Osteoblast (primary cell): ENCODE data around the gene BTNL9. TPM values are rescaled to one million over a fixed set of nuclear protein-coding genes. Genes with fewer than 3 reads are reported as not detected.

Experiments used
- DNase-seq: peaks from one replicate; pipeline ENCODE4 v3.0.0; 2011; ENCODE audit warnings: low spot score, mixed read lengths; ENCODE audit not compliant: insufficient read length; ENCODE audit errors: missing footprints
- H2AFZ ChIP-seq: 2 replicates; pipeline ENCODE4 v1.6.0; 2011; ENCODE audit warnings: mild to moderate bottlenecking, low read length
- H3K27ac ChIP-seq: 2 replicates; pipeline ENCODE4 v1.5.1; 2011; ENCODE audit warnings: mild to moderate bottlenecking, low read depth, low read length, moderate library complexity
- H3K27me3 ChIP-seq: 2 replicates; pipeline ENCODE4 v1.6.0; 2012; ENCODE audit warnings: mild to moderate bottlenecking, control low read depth, inconsistent platforms, low read length, moderate library complexity; ENCODE audit not compliant: insufficient read depth
- H3K36me3 ChIP-seq: 2 replicates; pipeline ENCODE4 v1.5.1; 2011; ENCODE audit warnings: mild to moderate bottlenecking, low read length, control low read depth, moderate library complexity; ENCODE audit not compliant: insufficient read depth
- H3K4me1 ChIP-seq: 2 replicates; pipeline ENCODE4 v1.5.1; 2011; ENCODE audit warnings: mild to moderate bottlenecking, low read length, control low read depth, moderate library complexity; ENCODE audit not compliant: insufficient read depth
- H3K4me2 ChIP-seq: 2 replicates; pipeline ENCODE4 v1.6.0; 2011; ENCODE audit warnings: mild to moderate bottlenecking, low read length; ENCODE audit not compliant: insufficient read depth
- H3K4me3 ChIP-seq: fragments of 200-600 bp; sonication (generic); 3 replicates; pipeline ENCODE4 v1.5.1; 2012; ENCODE audit warnings: mild to moderate bottlenecking, low read length, inconsistent platforms; ENCODE audit not compliant: insufficient read depth
- H3K79me2 ChIP-seq: 2 replicates; pipeline ENCODE4 v1.6.0; 2012; ENCODE audit warnings: mild to moderate bottlenecking, low read length, control low read depth, inconsistent platforms; ENCODE audit not compliant: insufficient read depth
- H3K9me3 ChIP-seq: 2 replicates; pipeline ENCODE4 v1.5.1; 2011; ENCODE audit warnings: low read depth, low read length, control low read depth
- H4K20me1 ChIP-seq: 2 replicates; pipeline ENCODE4 v1.6.0; 2012; ENCODE audit warnings: mild to moderate bottlenecking, low read length, control low read depth; ENCODE audit not compliant: insufficient read depth
- total RNA-seq: library from RNA; depleted of rRNA; stranded (reverse); fragments of >200 nt; gene quantifications from 2 replicates; pipeline ENCODE4 v1.2.3, GENCODE V29; 2012
- TF ChIP-seq, protein P1 (sequence below): IDR thresholded peaks from 2 replicates; pipeline ENCODE4 v1.5.1; 2011; ENCODE audit warnings: mild to moderate bottlenecking, low read depth, low read length, moderate library complexity; ENCODE audit errors: extremely low read depth

BTNL9 gene
- total RNA-seq, 1 donor: not detected

GRCh38 chr5:181047288-181047687 lies 7.2 kb downstream of the BTNL9 start:
- no peaks in the 10 kb centered on the region for H3K4me1 ChIP-seq
- no peak overlapping the region for H3K27ac ChIP-seq
- TF ChIP-seq, protein P1, sequence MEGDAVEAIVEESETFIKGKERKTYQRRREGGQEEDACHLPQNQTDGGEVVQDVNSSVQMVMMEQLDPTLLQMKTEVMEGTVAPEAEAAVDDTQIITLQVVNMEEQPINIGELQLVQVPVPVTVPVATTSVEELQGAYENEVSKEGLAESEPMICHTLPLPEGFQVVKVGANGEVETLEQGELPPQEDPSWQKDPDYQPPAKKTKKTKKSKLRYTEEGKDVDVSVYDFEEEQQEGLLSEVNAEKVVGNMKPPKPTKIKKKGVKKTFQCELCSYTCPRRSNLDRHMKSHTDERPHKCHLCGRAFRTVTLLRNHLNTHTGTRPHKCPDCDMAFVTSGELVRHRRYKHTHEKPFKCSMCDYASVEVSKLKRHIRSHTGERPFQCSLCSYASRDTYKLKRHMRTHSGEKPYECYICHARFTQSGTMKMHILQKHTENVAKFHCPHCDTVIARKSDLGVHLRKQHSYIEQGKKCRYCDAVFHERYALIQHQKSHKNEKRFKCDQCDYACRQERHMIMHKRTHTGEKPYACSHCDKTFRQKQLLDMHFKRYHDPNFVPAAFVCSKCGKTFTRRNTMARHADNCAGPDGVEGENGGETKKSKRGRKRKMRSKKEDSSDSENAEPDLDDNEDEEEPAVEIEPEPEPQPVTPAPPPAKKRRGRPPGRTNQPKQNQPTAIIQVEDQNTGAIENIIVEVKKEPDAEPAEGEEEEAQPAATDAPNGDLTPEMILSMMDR: no peak
- H3K4me3 ChIP-seq: no peak overlapping the region
- H2AFZ ChIP-seq: no peak overlapping the region
- no peaks in the 10 kb centered on the region for H3K79me2 ChIP-seq
- no peaks in the 10 kb centered on the region for H3K36me3 ChIP-seq
- no peak for DNase-seq
- no peak overlapping the region for H3K4me2 ChIP-seq
- peaks cover 21% of the 10 kb centered on the region for H3K27me3 ChIP-seq
- no peaks in the 10 kb centered on the region for H3K9me3 ChIP-seq
- no peaks in the 10 kb centered on the region for H4K20me1 ChIP-seq

GRCh38 chr5:181047921-181048320 lies 7.9 kb downstream of the BTNL9 start:
- H3K4me1 ChIP-seq: peaks cover 3% of the 10 kb centered on the region
- no peak overlapping the region for H3K27ac ChIP-seq
- H4K20me1 ChIP-seq: no peaks in the 10 kb centered on the region
- no peak overlapping the region for H3K4me3 ChIP-seq
- H2AFZ ChIP-seq: no peak overlapping the region
- no peak for DNase-seq
- TF ChIP-seq, protein P1: no peak
- no peak overlapping the region for H3K4me2 ChIP-seq
- no peaks in the 10 kb centered on the region for H3K79me2 ChIP-seq
- H3K27me3 ChIP-seq: peaks cover 23% of the 10 kb centered on the region
- H3K36me3 ChIP-seq: no peaks in the 10 kb centered on the region
- H3K9me3 ChIP-seq: no peaks in the 10 kb centered on the region

DNA sequence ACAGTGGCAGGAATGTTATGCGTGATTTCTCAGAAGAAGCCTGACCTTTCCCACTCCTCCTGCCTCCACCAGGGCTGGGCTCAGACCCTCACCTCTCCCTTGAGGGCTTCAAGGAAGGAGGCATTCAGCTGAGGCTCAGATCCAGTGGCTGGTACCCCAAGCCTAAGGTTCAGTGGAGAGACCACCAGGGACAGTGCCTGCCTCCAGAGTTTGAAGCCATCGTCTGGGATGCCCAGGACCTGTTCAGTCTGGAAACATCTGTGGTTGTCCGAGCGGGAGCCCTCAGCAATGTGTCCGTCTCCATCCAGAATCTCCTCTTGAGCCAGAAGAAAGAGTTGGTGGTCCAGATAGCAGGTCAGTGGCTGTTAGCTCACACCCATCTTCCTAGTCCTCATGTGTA lies 9.9 kb downstream of the BTNL9 start:
- no peak for DNase-seq
- no peaks in the 10 kb centered on the region for H3K9me3 ChIP-seq
- H3K27ac ChIP-seq: no peak overlapping the region
- peaks cover 3% of the 10 kb centered on the region for H3K4me1 ChIP-seq
- no peak overlapping the region for H3K4me3 ChIP-seq
- no peaks in the 10 kb centered on the region for H3K36me3 ChIP-seq
- TF ChIP-seq, protein P1: no peak
- H3K4me2 ChIP-seq: no peak overlapping the region
- H3K79me2 ChIP-seq: no peaks in the 10 kb centered on the region
- H4K20me1 ChIP-seq: no peaks in the 10 kb centered on the region
- no peak overlapping the region for H2AFZ ChIP-seq
- H3K27me3 ChIP-seq: peaks cover 44% of the 10 kb centered on the region

GRCh38 chr5:181051841-181052671 lies 12.0 kb downstream of the BTNL9 start:
- H3K4me3 ChIP-seq: peak overlapping the region; percentile 47
- TF ChIP-seq, protein P1: no peak
- no peaks in the 10 kb centered on the region for H3K36me3 ChIP-seq
- no peak overlapping the region for H3K4me2 ChIP-seq
- DNase-seq: peak; percentile 73
- H3K27me3 ChIP-seq: peaks cover 58% of the 10 kb centered on the region
- H3K4me1 ChIP-seq: peaks cover 3% of the 10 kb centered on the region
- H4K20me1 ChIP-seq: no peaks in the 10 kb centered on the region
- H3K79me2 ChIP-seq: no peaks in the 10 kb centered on the region
- no peak overlapping the region for H2AFZ ChIP-seq
- H3K9me3 ChIP-seq: no peaks in the 10 kb centered on the region
- H3K27ac ChIP-seq: no peak overlapping the region
